ENCODE data around the gene ERC1.

ERC1 gene

GRCh38 chr12:1444142-1444516, 453.1 kb downstream of the ERC1 start:
- Histone ChIP-seq H3K27me3 (ENCODE audit: insufficient read depth, low read depth, severe bottlenecking) (no peaks in the 10 kb centered on the region), H3K36me3 (peaks cover 4% of the 10 kb centered on the region), H3K9me3 (ENCODE audit: severe bottlenecking) (no peaks in the 10 kb centered on the region), H3K27ac (no peak overlapping the region), H3K4me3 (ENCODE audit: low read depth, low read length) (no peak overlapping the region)
- DNase-seq, result no peak
- TF ChIP-seq, protein P1, sequence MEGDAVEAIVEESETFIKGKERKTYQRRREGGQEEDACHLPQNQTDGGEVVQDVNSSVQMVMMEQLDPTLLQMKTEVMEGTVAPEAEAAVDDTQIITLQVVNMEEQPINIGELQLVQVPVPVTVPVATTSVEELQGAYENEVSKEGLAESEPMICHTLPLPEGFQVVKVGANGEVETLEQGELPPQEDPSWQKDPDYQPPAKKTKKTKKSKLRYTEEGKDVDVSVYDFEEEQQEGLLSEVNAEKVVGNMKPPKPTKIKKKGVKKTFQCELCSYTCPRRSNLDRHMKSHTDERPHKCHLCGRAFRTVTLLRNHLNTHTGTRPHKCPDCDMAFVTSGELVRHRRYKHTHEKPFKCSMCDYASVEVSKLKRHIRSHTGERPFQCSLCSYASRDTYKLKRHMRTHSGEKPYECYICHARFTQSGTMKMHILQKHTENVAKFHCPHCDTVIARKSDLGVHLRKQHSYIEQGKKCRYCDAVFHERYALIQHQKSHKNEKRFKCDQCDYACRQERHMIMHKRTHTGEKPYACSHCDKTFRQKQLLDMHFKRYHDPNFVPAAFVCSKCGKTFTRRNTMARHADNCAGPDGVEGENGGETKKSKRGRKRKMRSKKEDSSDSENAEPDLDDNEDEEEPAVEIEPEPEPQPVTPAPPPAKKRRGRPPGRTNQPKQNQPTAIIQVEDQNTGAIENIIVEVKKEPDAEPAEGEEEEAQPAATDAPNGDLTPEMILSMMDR (IDR thresholded peaks at IDR 0.05; ENCODE audit: low read depth, low read length), result no peak

GRCh38 chr12:1445807-1446206, 454.8 kb downstream of the ERC1 start:
- TF ChIP-seq, protein P1 (IDR thresholded peaks at IDR 0.05; ENCODE audit: low read depth, low read length), result no peak
- H3K27ac ChIP-seq, result no peak overlapping the region
- no peak overlapping the region for H3K4me3 ChIP-seq (ENCODE audit: low read depth, low read length)

GRCh38 chr12:1448336-1448735, 457.3 kb downstream of the ERC1 start:
- H3K27me3 ChIP-seq (ENCODE audit: insufficient read depth, low read depth, severe bottlenecking), result no peaks in the 10 kb centered on the region
- H3K27ac ChIP-seq, result no peak overlapping the region
- DNase-seq, result no peak
- peaks cover 4% of the 10 kb centered on the region for H3K36me3 ChIP-seq
- no peak overlapping the region for H3K4me3 ChIP-seq (ENCODE audit: low read depth, low read length)
- TF ChIP-seq, protein P1 (IDR thresholded peaks at IDR 0.05; ENCODE audit: low read depth, low read length), result no peak
- no peaks in the 10 kb centered on the region for H3K9me3 ChIP-seq (ENCODE audit: severe bottlenecking)

More at GRCh38 chr12:1445807-1446206, 454.8 kb downstream of the ERC1 start:
- DNase-seq, result no peak
- H3K36me3 ChIP-seq, result peaks cover 4% of the 10 kb centered on the region
- H3K9me3 ChIP-seq (ENCODE audit: severe bottlenecking), result no peaks in the 10 kb centered on the region
- H3K27me3 ChIP-seq (ENCODE audit: insufficient read depth, low read depth, severe bottlenecking), result no peaks in the 10 kb centered on the region

DNA sequence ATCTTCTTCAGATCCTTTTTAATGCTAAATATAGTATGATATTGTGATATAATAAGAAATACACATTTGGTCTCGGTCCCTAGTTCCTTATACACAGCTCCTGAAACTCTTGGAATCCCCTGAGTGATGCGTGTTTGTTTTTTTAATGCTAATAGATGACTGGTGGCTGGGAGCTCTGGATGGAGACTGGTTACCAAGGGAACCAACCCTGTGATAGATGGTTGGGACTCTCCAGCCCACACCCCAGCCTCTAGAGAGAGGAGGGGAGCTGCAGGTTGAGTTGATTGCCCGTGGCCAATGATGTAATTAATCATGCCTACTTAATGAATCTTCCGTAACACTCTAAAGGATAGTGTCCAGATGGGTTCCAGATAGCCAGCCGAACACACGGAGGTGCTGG, 462.8 kb downstream of the ERC1 start:
- no peaks in the 10 kb centered on the region for H3K36me3 ChIP-seq
- no peaks in the 10 kb centered on the region for H3K9me3 ChIP-seq (ENCODE audit: severe bottlenecking)
- no peak overlapping the region for H3K4me3 ChIP-seq (ENCODE audit: low read depth, low read length)
- no peak overlapping the region for H3K27ac ChIP-seq
- no peaks in the 10 kb centered on the region for H3K27me3 ChIP-seq (ENCODE audit: insufficient read depth, low read depth, severe bottlenecking)
- peak; percentile 9 for DNase-seq
- TF ChIP-seq, protein P1 (IDR thresholded peaks at IDR 0.05; ENCODE audit: low read depth, low read length), result no peak

- Histone ChIP-seq H3K27ac (no peak overlapping the region), H3K27me3 (ENCODE audit: insufficient read depth, low read depth, severe bottlenecking) (no peaks in the 10 kb centered on the region), H3K36me3 (no peaks in the 10 kb centered on the region), H3K4me3 (ENCODE audit: low read depth, low read length) (no peak overlapping the region), H3K9me3 (ENCODE audit: severe bottlenecking) (no peaks in the 10 kb centered on the region)
- DNase-seq, result no peak
- TF ChIP-seq, protein P1 (IDR thresholded peaks at IDR 0.05; ENCODE audit: low read depth, low read length), result no peak
Measured at GRCh38 chr12:1456885-1457284, 465.9 kb downstream of the ERC1 start.

- no peak overlapping the region for H3K4me3 ChIP-seq (ENCODE audit: low read depth, low read length)
- no peak for DNase-seq
- H3K27ac ChIP-seq, result no peak overlapping the region
- TF ChIP-seq, protein P1 (IDR thresholded peaks at IDR 0.05; ENCODE audit: low read depth, low read length), result no peak
- H3K36me3 ChIP-seq, result no peaks in the 10 kb centered on the region
- H3K27me3 ChIP-seq (ENCODE audit: insufficient read depth, low read depth, severe bottlenecking), result no peaks in the 10 kb centered on the region
- H3K9me3 ChIP-seq (ENCODE audit: severe bottlenecking), result no peaks in the 10 kb centered on the region
Measured at GRCh38 chr12:1457901-1458300, 466.9 kb downstream of the ERC1 start.

Measured in WERI-Rb-1 (cell line).